Forelimb muscle (tissue), 1 donor: ENCODE results near the gene SPTY2D1. TPM values are rescaled to one million over a fixed set of nuclear protein-coding genes. Genes with fewer than 3 reads are reported as not detected.
"Not testable (repeated sequence)": the region's sequence is repeated elsewhere in the genome, so short reads cannot be mapped to it uniquely, and the experiment has no call there.

Source experiments
- DNase-seq: peaks from one replicate; pipeline ENCODE4 v3.0.0-alpha.2; 2013; ENCODE audit warnings: low read depth
- polyA plus RNA-seq: library from polyadenylated mRNA; unstranded; fragments of 120-200 nt; gene quantifications from one replicate; pipeline ENCODE4 v1.2.1, GENCODE V29; 2013; ENCODE audit not compliant: insufficient read length

Gene SPTY2D1
- polyA plus RNA-seq, result 17.1 TPM

- DNase-seq, result peak; percentile 98
Measured at GRCh38 chr11:18634140-18635032, at the start of gene SPTY2D1. Gene SPTY2D1, minus strand, starts transcription at chr11:18634342. Its CDS starts 85 bp downstream, at chr11:18634257.

GRCh38 chr11:18682466-18682865 lies 48.3 kb upstream of the SPTY2D1 start:
- no peak for DNase-seq

- not testable (repeated sequence) for DNase-seq
Measured at GRCh38 chr11:18681949-18682348, 47.8 kb upstream of the SPTY2D1 start.

DNA sequence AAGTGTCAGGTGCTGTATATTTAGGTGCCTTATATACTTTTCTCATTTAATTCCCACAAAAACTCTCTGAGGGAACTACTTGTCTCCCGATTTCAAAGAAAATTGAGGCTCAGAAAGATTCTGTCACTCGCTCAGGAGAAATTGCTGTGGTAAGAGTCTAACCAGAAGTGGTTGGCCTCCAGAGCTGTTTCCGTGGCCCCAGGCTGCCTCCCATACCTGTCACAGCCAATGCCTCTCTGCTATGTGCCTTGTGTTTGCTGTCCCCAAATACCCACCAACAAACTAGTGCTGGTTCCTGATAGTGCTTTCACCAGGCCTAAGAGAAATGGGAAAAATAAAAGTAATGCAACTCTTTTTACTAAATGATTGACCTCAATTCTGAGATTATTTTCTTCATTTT lies 43.4 kb upstream of the SPTY2D1 start:
- no peak for DNase-seq

- DNase-seq, result no peak
Measured at GRCh38 chr11:18676803-18677202, 42.7 kb upstream of the SPTY2D1 start.

- not testable (repeated sequence) for DNase-seq
Measured at GRCh38 chr11:18672209-18672608, 38.1 kb upstream of the SPTY2D1 start.

- DNase-seq, result no peak
Measured at GRCh38 chr11:18671246-18671645, 37.1 kb upstream of the SPTY2D1 start.

GRCh38 chr11:18669711-18670110 lies 35.6 kb upstream of the SPTY2D1 start:
- no peak for DNase-seq

- no peak for DNase-seq
Measured at GRCh38 chr11:18669219-18669596, 35.1 kb upstream of the SPTY2D1 start.

DNA sequence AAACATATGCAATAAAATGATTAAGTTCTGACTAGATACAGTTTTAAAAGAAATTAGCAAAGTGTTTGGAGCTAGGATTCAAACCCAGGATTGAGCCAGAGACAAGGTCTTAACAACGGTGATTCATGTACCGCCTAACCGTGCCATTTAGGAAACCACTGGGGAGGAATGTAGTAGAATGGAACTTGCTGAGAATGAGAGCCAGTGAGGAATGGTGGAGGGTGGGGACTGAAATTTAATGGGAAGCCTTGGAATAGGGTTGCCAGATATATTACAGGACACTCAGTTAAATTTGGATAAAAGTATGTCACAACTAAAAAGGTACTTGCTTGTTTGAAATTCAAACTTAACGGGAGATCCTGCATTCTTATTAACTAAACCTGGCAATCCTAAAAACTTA lies 34.0 kb upstream of the SPTY2D1 start:
- no peak for DNase-seq

- DNase-seq, result not testable (repeated sequence)
Measured at GRCh38 chr11:18665353-18665872, 31.3 kb upstream of the SPTY2D1 start.

DNA sequence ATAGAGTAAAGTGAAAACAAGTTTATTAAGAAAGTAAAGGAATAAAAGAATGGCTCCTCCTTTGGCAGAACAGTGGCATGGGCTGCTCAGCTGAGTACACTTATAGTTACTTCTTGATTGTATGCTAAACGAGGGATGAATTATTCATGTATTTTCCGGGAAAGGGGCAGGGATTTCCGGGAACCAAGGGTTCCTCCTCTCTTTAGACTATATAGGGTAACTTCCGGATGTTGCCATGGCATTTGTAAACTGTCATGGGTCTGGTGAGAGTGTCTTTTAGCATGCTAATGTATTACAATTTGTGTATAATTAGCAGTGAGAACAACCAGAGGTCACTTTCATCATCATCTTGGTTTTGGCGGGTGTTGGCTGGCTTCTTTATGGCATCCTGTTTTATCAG lies 23.5 kb upstream of the SPTY2D1 start:
- no peak for DNase-seq

GRCh38 chr11:18650859-18651557 lies 16.9 kb upstream of the SPTY2D1 start:
- no peak for DNase-seq

DNA sequence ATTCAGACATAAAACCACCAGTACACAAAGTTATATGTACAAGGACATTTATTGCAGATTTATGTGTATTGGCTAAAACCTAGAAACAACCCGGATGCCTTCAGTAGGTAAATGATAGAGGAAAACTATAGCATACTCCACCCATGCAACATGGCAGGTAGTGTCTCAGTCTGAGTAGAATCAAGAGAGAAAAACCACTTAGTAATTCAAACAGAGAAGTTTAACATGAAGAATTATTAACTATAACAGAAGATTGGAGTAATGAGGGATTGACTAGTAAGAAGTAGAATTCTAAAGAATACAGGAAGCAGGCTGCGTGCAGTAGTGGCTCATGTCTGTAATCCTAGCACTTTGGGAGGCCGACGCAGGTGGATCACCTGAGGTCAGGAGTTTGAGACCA lies 16.2 kb upstream of the SPTY2D1 start:
- DNase-seq, result no peak

GRCh38 chr11:18643034-18643433 lies 8.9 kb upstream of the SPTY2D1 start:
- DNase-seq, result not testable (repeated sequence)

DNA sequence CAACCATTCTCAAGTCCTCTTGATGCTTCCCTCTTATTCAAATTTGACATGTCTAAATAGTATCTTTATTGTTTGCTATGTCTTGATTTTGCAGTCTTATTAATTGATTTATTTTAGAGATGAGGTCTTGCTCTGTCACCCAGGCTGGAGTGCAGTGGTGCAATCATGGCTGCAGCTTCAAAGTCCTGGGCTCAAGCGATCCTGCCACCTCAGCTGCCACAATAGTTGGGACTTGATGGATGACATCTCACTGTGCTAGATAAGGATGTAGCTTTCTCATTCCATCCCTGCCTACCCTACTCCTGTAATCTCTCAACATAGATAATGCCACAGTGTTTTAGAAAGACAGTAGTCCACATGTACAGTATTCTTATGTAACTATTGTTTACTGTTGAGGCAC lies 7.5 kb upstream of the SPTY2D1 start:
- no peak for DNase-seq

GRCh38 chr11:18633256-18634139 lies 644 bp downstream of the SPTY2D1 start:
- no peak for DNase-seq

- DNase-seq, result no peak
Measured at GRCh38 chr11:18632841-18633240, 1.3 kb downstream of the SPTY2D1 start.

GRCh38 chr11:18624161-18624560 lies 10.0 kb downstream of the SPTY2D1 start:
- no peak for DNase-seq

- DNase-seq, result no peak
Measured at GRCh38 chr11:18623707-18624106, 10.4 kb downstream of the SPTY2D1 start.

DNA sequence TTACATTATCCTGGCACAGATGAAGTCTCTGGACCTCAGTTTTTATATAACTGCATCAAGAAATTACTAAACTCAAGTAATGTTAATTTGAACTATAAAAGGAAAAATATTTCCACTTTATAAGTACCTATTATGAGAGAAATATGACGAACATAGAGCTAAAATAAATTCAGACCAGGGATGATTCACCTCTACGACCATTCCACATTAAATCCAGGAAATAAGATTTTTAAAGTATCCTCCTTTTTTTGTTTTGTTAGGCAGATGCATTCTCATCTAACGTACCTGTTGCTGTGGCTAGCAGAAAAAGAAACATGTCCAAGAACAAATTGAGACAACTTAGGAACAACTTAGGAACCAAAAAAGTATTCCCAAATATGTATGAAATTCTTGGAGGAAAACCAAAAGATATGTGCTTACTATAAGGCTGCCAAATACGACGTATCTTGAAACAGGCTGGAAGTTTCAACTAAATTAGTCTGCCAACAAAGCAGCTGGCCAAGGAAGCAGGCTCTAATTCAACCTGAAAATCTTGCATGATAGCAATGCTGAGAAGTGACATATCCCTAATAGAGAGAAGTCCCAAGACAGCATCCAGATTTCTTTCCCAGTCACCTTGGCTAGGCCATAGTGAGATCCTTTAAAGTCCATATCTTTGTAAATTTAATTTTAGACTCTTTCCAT lies 15.7 kb downstream of the SPTY2D1 start:
- DNase-seq, result no peak
